OCI-LY3 (cell line): ENCODE data around the gene USP19.

Experiments
- CTCF ChIP-seq: fragments of 200-600, 300-600 bp; sonication (generic); IDR thresholded peaks from 2 replicates; pipeline ENCODE4 v1.5.1; 2014; ENCODE audit warnings: antibody characterized with exemption, low read length, low read depth
- EZH2phosphoT487 ChIP-seq: fragments of 200-600 bp; shearing (Covaris generic); IDR thresholded peaks from 2 replicates; pipeline ENCODE4 v1.6.1; 2018; ENCODE audit warnings: antibody characterized with exemption, mixed run types, low read depth

- TF ChIP-seq CTCF, result no peak
- no peak for TF ChIP-seq EZH2phosphoT487
These were observed 12.8 kb upstream of the USP19 start for GRCh38 chr3:49133226-49133951.
